ENCODE results near the gene PXDN.

GRCh38 chr2:1621041-1621440 lies 123.3 kb downstream of the PXDN start:
- TF ChIP-seq CTCF (conservative IDR thresholded peaks at IDR 0.05) = no peak
- TF ChIP-seq ZFX (IDR thresholded peaks at IDR 0.05) = no peak

Data from C4-2B (cell line).